Non-pigmented ciliary epithelial cell (primary cell): ENCODE data around the gene DPF3.
"Not testable (repeated sequence)": the region's sequence is repeated elsewhere in the genome, so short reads cannot be mapped to it uniquely, and the experiment has no call there.

Source experiments
- DNase-seq: peaks from one replicate; pipeline ENCODE4 v3.0.0-alpha.2; 2010; ENCODE audit warnings: low read depth

Gene DPF3

DNA sequence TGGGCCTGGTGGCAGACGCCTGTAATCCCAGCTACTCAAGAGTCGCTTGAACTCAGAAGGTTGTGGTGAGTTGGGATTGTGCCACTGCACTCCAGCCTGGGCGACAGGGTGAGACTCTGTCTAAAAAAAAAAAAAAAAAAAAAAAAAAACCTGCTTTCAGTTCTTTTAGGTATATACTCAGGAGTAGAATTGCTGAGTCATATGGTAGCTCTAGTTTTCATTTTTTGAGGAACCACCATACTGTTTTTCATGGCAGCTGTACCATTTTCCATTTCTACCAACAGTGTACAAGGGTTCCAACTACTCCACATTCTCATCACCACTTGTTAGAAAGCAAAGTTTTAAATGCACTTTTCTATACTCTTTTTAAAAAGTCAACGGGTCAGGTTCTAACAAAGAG lies 119.8 kb downstream of the DPF3 start:
- DNase-seq: no peak

DNA sequence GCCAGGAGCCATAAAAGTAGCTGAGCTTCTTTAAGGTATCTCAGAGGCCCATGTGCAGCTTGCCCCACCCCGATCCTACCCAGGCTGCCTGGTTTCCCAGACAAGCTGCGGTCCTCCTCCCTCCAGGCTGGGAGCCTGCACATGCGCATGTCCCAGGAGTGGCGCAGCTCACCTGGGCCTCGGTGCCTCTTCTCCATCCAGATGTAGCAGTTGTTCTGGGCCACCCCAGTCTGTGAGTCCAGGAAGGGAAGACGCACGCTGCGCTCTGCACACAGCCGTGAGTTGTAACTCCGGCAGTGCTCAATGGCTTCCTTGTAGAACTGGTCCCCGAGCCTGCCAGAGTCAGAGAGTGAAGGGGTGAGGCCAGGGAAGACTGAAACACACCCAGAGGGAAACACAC lies 122.3 kb downstream of the DPF3 start:
- DNase-seq: no peak

DNA sequence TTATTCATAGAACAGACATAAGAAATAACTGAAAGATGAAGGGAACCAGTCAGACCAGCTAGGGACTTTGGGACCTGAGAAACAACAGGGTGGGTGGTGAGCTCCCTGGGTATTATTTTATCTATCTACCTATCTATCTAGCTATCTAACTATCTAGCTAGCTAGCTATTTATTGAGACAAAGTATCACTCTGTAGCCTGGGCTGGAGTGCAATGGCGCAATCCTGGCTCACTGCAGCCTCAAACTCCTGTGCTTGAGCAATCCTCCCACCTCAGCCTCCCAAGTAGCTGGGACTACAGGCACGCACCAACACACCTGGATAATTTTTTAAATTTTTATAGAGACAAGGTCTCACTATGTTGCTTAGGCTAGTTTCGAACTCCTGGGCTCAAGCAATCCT lies 127.6 kb downstream of the DPF3 start:
- no peak for DNase-seq

DNA sequence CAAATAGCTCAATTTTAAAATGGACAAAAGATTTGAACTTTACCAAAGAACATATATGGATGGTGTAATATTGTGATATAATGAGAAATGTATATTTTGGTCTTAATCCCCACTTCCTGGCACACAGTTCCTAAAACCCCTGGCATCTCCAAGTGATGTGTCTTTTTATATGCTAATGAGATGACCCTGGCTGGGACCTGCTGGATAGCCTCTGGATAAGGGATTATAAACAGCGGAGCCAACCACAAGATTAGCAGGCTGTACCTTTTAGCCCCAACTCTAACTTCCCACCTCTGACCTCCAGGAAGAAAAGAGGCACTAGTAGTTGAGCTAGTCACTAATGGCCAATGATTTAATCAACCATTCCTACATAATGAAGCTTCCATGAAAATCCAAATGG lies 130.0 kb downstream of the DPF3 start:
- DNase-seq: no peak

DNA sequence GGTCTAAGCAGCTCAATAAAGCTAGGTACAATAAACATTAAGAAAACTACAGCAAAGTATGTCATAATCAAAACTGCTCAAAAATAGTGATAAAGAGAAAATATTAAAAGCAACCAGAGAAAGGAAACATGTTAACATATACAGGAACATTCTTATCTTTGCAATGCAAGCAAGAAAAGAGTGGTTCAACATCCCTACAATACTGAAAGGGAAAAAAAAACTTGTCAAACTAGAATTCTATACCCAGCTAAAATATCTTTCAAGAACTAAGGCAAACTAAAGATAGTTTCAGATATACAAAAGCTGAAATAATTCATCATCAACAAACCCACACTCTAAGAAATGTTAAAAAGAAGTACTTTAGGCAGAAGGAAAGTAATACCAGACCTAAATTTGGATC lies 134.2 kb downstream of the DPF3 start:
- no peak for DNase-seq

DNA sequence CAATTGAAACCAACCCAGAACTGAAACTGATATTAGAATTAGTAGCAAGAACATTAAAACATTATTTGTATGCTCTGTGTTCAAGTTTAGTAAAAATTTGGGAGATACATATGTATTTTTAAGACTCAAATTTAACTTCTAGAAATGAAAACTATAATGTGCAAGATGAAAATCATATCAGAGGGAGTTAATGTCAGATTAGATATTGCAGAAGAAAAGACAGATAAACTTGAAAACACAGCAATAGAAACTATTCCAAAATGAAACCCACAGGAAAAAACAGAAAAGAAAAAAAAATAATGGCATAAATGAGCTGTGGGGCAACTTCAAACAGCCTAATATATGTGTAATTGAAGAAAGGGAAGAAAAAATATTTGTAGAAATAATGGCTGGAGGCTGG lies 134.9 kb downstream of the DPF3 start:
- no peak for DNase-seq

DNA sequence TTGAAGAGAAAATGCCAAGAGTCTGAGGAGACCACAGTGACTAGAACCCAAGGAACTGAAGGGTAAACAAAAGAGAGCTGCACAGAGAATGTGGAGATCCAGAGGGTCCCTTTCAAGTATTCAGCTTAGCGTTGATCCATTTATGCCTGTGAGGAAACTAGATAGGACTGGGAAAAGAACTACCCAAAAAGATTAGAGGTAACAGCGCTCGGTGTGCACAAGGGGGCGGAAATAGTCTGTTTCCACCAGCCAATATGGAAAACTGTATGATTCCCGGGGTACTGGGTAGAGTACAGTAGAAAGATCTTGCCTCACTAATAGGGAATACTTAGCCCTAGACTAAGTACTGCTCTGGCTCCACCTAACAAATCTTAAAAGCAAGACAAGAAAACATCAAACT lies 135.5 kb downstream of the DPF3 start:
- DNase-seq: no peak

DNA sequence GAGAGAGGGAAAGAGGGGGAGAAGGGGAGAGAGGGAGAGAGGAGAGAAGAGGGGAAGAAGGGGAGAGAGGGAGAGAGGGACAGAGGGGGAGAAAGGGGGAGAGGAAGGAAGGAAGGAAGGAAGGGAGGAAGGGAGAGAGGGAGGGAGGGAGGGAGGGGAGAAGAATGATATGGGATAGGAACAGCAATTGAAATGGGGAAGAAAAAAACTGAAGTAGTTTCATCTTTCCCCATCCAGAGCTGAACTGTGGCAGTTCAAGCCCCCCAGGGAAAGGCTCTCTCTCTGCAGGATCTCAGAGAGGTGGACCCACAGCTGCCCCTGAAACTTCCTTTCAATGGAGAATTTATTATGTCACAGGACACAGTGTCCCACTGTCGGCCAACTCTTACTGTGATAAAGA lies 136.9 kb downstream of the DPF3 start:
- no peak for DNase-seq

DNA sequence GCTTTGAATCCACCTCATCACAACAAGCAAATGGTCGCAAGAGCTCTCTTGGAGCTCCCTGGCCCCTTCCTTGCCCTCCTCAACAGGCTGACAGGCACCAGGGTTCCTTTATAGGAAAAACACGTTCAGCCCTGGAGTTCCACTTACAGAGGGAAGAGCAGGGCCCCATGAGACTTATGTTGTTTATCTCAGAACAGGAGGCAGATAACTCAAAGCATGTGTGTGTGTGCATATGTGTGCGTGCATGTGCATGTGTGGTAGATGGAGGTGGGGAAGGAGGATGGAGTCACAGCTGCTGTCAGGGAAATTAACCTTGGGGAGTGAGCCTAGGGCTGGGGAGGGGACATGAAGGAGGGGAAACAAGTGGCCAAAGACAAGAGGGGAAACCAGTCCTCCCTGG lies 138.1 kb downstream of the DPF3 start:
- DNase-seq: no peak

DNA sequence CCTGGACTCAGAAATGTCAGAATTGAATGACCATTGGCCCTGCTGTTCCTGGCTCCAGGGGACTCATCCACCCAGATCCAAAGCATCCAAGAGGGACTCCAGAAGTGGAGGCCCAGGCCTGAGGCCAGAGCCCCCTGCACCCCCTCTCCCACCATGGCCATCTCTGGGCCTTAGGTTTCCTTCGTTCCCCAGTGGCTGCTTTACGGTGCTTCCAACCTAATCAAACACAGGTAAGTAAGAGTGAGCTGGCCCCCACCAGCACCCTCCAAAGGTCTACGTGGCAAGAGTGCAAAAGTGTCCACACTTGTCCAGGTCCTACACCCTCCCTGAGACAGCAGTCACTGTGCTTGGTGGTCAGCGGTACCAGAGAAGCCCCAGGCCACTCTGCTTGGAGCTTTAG lies 139.0 kb downstream of the DPF3 start:
- DNase-seq: no peak

DNA sequence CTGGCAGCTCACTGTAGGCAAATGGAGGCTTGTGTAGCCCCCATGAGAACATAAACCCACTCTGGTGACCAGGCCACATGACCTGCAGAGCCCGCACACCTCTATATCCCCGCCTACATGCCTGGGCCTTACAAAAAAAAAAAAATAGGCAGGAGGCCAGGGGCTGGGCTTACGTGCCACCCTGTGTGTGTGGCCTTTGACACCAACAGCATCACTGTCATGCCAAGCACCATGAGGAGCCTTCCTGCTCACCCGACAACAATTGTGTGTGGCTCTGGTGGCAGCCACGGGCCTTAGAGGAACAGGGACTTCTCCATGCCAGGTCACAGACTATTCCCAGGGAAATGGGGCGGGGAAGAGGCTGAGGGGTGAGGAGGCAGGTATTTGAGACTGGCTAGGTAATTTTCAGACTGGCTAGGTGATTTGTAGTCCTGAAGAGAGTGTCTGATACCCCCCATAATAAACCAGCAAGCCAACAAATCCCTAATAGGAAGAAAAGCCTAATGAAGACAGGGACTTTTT lies 140.0 kb downstream of the DPF3 start:
- no peak for DNase-seq

DNA sequence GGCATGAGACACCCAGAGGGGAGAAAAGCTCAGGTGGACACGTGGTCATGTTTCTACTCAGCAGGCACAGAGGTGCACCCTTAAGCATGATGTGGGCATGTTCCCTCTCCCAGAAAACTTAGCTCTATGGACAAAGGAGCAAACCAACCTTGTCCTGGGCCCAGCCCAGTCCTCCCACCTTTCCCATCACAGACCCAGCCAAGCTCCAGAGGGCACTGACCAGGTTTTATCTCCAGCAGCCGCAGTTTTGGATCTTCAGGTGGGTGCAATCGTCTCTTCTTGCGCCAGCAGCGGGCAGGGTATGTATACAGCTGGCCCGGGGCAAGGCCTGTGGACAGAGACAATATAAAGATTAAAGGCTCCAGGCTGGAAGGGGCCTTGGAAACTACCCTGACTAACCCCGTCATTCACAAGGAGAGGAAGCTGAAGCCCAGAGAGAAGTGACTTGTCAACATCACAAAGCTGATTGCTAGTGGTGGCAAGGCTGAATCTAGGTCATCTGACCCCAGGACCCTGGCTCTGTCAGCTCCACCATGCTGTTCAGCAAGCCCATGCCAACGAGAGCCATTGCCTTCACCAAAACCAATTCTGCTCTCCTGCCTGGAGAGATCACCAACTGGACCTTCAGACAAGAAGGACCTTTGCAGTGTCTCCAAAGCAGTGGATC lies 140.7 kb downstream of the DPF3 start:
- DNase-seq: no peak

DNA sequence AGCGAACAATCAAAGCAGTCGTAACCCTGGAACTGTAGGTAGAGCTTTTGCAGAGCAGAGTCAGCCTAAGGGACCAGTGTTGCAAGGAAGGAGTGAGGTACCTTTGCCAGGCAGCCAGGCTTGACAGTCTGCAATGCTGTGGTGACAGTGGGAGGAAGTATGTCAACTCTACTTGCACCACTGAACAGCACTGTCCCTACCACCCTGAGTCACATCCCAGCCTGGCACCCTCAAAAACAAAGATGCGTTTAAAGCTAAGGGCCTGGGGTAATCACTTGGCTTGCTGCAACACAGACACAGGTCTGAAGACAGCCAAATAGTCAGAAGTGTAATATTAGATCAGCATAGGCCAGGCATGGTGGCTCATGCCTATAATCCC lies 141.9 kb downstream of the DPF3 start:
- DNase-seq: no peak

DNA sequence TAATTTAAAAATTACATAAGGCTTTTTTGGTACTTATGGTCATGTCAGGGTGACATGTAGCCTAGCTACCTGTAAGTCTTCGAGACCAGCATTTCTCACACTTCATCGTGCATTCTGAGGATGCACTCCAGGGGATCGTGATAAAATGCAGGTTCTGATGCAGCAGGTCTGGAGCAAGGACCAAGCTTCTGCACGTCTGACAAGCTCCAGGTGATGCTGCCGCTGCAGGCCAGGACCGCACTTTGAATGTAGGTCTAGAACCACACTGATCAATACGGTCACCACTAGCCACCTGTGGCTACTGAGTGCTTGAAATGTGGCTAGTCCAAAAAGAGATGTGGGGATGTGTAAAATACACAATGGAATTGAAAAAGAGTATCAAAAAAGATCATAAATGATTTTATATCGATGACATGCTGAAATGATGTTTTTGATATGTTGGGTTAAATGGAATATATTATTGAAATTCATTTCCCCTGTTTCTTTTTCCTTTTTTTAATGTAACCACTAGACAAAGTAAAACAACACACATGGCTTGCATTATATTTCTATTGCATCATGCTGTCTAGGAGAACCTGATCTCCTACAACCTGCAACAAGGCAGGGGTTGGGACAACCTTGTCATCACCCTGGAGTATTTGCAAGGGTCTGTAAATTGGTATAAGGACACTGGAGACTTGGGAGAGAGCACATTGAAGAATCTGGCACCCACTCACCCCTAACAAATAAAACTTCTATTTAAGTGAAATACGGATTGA lies 142.4 kb downstream of the DPF3 start:
- DNase-seq: no peak

DNA sequence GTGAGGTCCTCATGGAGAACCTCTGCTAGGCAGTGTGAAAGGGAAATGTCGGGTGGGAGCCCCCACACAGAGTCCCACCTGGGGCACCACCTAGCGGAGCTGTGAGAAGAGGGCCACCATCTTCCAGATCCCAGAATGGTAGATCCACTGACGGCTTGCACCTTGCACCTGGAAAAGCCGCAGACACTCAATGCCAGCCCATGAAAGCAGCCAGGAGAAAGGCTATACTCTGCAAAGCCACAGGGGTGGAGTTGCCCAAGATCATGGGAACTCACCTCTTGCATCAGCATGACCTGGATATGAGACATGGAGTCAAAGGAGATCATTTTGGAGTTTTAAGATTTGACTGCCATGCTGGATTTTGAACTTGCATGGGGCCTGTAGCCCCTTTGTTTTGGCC lies 145.0 kb downstream of the DPF3 start:
- DNase-seq: not testable (repeated sequence)

DNA sequence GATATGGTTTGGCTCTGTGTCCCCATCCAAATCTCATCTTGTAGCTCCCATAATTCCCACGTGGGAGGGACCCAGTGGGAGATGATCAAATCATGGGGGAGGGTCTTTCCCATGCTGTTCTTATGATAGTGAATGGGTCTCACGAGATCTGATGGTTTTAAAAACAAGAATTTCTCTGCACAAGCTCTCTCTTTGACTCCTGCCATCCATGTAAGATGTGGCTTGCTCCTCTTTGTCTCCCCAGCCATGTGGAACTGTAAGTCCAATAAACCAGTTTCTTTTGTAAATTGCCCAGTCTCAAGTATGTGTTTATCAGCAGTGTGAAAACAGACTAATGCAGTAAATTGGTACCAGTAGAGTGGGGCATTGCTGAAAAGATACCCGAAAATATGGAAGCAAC lies 146.2 kb downstream of the DPF3 start:
- no peak for DNase-seq

DNA sequence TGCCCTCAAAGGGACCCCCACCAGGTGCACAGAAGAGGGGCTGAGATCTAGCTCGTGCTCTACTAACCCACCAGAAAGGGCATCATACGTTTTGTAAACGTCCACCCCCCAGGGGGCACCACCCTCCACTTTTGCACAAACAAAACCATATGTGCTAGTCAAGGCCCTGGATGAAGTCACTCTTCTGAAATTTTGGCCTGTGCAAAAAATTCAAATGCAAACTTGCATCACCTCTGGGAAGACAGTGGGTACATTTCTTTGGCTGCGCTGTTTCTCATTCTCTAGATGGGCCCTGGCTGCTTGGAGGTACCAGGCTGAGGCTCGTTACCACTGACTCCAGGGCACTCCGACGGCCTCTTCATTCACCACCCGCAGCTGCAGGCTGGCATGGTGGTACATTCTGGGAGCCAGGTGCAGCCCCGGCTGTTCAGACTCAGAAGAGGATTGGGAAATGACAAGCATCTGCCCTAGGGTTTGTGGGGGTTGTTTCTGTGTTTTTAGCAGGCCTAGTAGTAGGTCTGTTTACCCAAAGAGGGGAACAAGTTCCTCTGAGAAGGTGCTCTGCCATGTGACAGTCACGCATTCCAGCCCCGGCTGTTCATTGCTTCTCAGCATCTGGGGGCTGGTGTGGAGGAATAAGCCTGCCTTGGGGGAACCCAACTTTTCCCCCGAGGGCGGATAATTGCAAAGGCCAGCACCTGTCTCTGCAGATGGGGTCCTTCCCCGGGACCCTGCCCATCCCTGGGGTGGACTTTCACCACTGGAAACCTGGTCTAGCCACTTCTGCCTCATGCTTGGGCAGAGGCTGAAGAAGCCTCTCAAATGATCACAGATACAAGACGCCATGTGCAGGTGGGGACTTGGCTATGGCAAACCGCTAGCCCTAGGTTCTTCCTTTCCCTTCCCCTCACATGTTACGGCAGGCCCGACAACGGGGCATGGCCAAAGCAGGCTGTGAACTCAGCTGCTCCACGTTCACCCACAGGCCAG lies 147.6 kb downstream of the DPF3 start:
- DNase-seq: peak; percentile 43

DNA sequence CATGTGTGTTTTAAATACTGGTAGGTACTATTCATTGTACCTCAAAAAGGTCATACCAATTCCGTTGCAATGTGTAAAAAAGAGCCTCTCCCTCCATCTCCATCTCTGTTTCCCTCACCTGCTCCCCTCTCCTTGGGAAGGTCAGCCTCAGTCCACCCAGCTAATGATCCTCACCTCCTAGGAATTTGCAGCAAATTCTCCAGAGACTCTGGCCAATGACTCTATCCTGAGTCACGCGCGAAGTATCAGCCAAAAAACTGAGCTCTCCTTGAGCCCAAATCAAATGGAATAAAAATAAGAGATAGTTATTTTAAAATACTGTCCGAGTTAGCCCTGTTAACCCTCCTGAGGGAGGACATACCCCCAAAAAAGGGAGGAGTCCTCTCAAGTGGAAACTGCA lies 148.4 kb downstream of the DPF3 start:
- peak; percentile 46 for DNase-seq

DNA sequence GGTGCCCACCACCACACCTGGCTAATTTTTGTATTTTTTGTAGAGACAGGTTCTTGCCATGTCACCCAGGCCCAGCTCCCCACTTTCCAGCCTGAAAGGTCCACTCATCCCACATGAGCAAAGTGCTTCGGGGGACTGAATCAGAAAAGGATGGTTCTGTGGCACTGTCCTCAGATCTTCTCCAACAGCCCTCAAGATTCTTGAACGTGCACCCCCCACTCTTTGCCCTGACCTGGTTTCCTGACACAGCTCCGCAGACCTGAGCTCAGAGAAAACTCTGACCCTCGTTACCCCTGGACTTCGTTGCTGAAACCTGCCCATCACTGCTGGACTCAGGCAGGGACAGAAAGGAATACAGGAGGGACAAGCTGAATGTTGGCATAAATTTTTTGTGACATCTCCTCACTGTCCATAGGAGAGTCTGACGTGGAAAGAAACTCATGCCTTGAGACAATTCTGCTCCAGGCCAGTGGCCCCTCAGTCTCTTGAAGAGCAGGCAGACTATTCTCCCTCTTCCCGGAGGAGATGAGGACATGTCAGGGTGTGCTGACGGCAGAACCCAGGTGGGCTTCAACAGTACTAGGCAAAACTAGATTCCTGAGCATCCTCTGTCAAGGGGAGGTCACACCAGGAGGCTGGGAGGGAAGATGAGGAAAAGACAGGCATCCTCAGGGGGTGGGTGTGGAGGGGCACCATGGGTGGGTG lies 149.3 kb downstream of the DPF3 start:
- DNase-seq: no peak

DNA sequence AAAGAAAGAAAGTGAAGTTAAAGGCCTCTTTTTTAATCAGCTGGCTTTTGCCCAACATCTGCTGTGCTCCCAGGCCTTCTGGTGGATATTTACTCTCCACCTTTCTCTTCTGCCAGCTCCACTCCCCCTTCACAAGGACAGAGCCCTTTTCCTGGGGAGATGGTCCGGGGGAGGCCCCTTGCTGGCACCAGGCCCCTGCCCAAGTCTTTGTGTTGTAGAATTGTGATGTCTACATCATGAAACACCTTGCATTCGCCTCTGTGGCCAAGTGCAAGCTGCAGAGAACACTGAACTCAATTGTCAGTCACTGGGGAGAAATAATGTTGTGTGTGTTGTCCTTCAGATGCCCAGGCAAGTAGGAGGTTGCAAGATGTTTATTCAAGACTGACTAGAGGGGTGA lies 150.3 kb downstream of the DPF3 start:
- DNase-seq: no peak

DNA sequence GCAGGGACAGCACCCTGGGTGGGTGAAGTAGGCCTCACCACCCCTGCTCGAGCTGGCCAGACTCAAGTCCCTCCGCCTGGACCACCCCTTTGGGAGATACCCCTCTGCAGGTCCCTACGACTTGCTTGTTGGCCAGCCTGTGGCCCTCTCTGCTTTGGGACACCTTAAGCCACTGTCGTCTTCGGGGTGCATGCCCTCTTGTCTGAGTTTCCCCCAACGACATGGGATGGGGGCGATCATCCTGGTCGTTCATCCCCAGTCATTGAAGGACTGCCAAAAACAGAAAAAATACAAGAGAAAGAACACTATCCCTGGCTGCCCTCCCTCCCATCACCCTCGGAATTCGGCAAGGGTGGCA lies 151.1 kb downstream of the DPF3 start:
- DNase-seq: no peak
